ENCODE measurements around the gene IPCEF1.

DNA sequence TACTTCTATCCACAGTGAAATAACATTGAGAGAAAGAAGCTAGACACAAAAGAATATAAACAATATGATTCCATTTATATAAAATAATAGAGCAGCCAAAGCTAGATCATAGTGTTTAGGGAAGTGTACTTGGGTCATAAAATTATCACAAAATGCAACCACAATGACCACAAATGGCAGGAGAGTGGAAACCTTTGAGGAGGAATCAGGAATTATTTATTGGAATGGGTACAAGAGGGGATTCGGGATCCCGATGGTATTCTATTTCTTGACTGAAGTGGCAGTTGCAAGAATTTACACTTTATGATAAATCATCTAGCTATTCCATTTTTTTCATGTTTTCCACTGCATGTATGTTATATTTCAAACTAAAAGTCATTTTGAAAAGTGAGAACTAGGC is 76.1 kb downstream of the IPCEF1 start:
- TF ChIP-seq, protein P1, sequence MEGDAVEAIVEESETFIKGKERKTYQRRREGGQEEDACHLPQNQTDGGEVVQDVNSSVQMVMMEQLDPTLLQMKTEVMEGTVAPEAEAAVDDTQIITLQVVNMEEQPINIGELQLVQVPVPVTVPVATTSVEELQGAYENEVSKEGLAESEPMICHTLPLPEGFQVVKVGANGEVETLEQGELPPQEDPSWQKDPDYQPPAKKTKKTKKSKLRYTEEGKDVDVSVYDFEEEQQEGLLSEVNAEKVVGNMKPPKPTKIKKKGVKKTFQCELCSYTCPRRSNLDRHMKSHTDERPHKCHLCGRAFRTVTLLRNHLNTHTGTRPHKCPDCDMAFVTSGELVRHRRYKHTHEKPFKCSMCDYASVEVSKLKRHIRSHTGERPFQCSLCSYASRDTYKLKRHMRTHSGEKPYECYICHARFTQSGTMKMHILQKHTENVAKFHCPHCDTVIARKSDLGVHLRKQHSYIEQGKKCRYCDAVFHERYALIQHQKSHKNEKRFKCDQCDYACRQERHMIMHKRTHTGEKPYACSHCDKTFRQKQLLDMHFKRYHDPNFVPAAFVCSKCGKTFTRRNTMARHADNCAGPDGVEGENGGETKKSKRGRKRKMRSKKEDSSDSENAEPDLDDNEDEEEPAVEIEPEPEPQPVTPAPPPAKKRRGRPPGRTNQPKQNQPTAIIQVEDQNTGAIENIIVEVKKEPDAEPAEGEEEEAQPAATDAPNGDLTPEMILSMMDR (IDR thresholded peaks at IDR 0.05): no peak
- no peak for TF ChIP-seq POLR2A (IDR thresholded peaks at IDR 0.05)
